ENCODE results near the gene NUCKS1. TPM values are rescaled to one million over a fixed set of nuclear protein-coding genes. Genes with fewer than 3 reads are reported as not detected.

The NUCKS1 gene
- total and polyA plus RNA-seq, 2 of the 13 experiments (the other 11 are each of a cell fraction or from before 2014, with no cell fraction given): 35.5 to 117 TPM

- TF ChIP-seq DBP (CRISPR knock-in tag; IDR thresholded peaks at IDR 0.05; ENCODE audit: not compliant biosample characterization) (no peak), ZNF761 (CRISPR knock-in tag; conservative IDR thresholded peaks at IDR 0.05) (no peak), POLR2A (IDR thresholded peaks at IDR 0.05; ENCODE audit: insufficient read depth in 1 of 2, low read depth in 2 of 2, low read length in 2 of 2) (no peak), RFX5 (IDR thresholded peaks at IDR 0.05; ENCODE audit: low read depth, low read length) (no peak), AGO1 (IDR thresholded peaks at IDR 0.05; ENCODE audit: low read depth, low read length, poor library complexity, severe bottlenecking) (no peak), MIER3 (CRISPR knock-in tag; IDR thresholded peaks at IDR 0.05; ENCODE audit: borderline replicate concordance) (no peak), POGZ (CRISPR knock-in tag; IDR thresholded peaks at IDR 0.05) (0 out of 2 replicates have a peak, but pooled peaks have one; percentile 32), ELF3 (CRISPR knock-in tag; IDR thresholded peaks at IDR 0.05) (peak; percentile 59; the same call in 1 of the 2 replicates), ZFP91 (CRISPR knock-in tag; IDR thresholded peaks at IDR 0.05; ENCODE audit: borderline replicate concordance) (no peak), SMAD1 (CRISPR knock-in tag; IDR thresholded peaks at IDR 0.05; ENCODE audit: borderline replicate concordance, low read depth) (no peak), HMG20A (CRISPR knock-in tag; IDR thresholded peaks at IDR 0.05; ENCODE audit: borderline replicate concordance) (peak; percentile 58; the same call in 1 of the 2 replicates), ZNF256 (CRISPR knock-in tag; conservative IDR thresholded peaks at IDR 0.05) (no peak), ZNF160 (CRISPR knock-in tag; IDR thresholded peaks at IDR 0.05) (no peak), ZNF496 (CRISPR knock-in tag; IDR thresholded peaks at IDR 0.05; ENCODE audit: insufficient replicate concordance) (no peak), ZGPAT (CRISPR knock-in tag; IDR thresholded peaks at IDR 0.05) (peak; percentile 34; the same call in 1 of the 2 replicates), NR3C1 (CRISPR knock-in tag; IDR thresholded peaks at IDR 0.05) (no peak), TMF1 (CRISPR knock-in tag; IDR thresholded peaks at IDR 0.05; ENCODE audit: low read depth) (no peak), ZNF24 (IDR thresholded peaks at IDR 0.05) (no peak), RBAK (CRISPR knock-in tag; IDR thresholded peaks at IDR 0.05) (no peak), PHF20 (CRISPR knock-in tag; IDR thresholded peaks at IDR 0.05) (no peak), REXO4 (CRISPR knock-in tag; IDR thresholded peaks at IDR 0.05; ENCODE audit: borderline replicate concordance) (no peak), ZBTB44 (CRISPR knock-in tag; IDR thresholded peaks at IDR 0.05) (no peak), ZNF891 (CRISPR knock-in tag; IDR thresholded peaks at IDR 0.05) (no peak), ZNF652 (CRISPR knock-in tag; IDR thresholded peaks at IDR 0.05; ENCODE audit: borderline replicate concordance, low read depth) (no peak), SCMH1 (CRISPR knock-in tag; IDR thresholded peaks at IDR 0.05; ENCODE audit: borderline replicate concordance) (no peak), E2F5 (CRISPR knock-in tag; conservative IDR thresholded peaks at IDR 0.05) (no peak)
Observed at GRCh38 chr1:205709640-205710039, 40.3 kb downstream of the NUCKS1 start (continued).

All from HepG2 (cell line).